ENCODE data around the gene SH2B2.
"Not testable (repeated sequence)": the region's sequence is repeated elsewhere in the genome, so short reads cannot be mapped to it uniquely, and the experiment has no call there.

SH2B2 gene

DNA sequence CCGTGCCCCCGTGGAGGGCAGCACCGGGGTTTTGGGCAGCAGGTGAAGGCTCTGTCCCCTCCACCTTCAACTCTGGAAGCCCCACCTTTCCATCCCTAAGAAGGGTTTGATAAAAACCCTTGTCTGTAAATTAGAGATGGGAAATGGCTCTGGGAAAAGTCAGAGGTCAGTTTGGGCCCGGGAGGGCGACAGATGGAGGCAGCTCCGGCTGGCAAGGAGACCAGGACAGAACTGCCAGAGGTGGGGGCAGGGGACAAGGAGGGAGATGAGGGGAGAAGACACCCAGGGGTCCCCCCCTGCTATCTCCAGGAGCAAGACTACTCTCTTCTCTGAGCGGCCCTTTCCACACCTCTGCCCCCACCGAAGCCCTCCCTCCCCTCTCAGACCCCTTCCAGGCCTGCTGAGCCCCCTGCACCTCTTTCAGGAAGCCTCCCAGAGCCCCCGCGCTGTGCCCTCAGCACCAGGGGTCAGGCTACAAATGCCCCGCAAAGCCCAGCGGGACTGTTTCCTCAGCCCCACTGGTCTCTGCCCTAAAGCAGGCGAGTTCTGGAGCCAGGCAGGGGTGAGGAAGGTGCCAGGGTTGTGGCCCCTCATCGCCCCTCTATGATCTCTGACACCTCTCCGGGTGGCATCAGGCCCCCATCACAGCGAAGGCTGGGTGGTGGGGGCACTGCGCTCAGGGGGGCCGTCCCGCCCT, 980 bp upstream of the SH2B2 start:
- FAIRE-seq (no peak), DNase-seq (ENCODE audit: low spot score) (no peak)

DNA sequence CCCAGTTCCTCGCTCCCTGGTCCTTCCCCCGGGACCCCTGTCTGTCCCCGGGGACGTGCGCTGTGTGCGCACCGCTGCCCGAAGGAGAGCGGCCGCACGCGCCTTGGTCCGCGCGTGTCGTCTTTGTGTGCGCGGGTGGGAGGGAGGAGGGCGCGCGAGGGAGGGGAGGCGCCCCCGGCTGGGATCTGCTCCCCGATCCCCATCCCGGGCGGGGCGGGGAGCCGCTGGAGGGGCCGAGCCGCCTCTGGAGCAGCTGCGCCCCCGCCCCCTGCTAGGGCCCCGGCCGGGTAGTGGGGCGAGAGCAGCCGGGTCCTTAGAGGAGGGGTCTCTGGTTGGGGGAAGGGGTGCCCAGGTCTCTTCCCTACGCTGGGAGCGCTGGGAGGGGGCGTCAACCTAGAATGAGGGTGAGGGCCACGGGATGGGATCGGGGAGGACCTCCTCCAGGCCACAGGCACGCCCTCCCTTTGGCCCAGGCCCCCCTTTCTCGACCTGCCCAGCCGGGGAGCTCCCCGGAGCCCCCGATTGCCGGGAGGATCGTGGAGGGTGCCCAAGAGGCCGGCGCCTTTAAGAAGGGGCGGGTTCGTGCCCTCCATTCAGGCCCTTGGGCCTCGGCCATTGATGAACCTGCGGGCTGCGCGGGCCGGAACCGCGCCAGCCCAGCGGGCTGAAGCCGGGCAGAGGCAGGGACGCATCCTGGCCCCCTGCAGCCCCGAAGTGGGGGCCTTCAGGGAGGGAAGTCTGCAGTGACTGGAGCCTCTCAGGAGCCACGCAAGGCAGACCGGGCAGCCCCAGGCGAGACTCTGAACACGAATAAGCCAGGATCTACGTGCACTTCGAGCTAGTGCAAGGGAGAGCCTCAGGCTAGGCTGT, 678 bp downstream of the SH2B2 start:
- no peak for FAIRE-seq
- no peak for DNase-seq (ENCODE audit: low spot score)

DNA sequence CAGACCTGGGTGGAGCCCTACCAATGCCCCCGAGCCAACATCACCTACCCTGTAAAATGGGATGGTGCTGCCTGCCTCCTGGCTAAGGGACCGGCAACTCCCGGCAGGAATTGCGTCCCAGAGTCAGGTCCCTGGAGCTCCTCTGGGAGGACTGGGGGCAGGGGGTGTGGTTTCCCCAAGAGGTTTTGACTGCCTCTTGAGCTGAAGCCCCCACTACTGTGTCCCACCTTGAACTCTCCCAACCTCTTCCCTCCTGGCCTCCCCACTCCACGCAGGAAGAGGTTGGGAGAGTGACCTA, 1.3 kb downstream of the SH2B2 start:
- no peak for DNase-seq (ENCODE audit: low spot score)
- FAIRE-seq, result no peak

DNA sequence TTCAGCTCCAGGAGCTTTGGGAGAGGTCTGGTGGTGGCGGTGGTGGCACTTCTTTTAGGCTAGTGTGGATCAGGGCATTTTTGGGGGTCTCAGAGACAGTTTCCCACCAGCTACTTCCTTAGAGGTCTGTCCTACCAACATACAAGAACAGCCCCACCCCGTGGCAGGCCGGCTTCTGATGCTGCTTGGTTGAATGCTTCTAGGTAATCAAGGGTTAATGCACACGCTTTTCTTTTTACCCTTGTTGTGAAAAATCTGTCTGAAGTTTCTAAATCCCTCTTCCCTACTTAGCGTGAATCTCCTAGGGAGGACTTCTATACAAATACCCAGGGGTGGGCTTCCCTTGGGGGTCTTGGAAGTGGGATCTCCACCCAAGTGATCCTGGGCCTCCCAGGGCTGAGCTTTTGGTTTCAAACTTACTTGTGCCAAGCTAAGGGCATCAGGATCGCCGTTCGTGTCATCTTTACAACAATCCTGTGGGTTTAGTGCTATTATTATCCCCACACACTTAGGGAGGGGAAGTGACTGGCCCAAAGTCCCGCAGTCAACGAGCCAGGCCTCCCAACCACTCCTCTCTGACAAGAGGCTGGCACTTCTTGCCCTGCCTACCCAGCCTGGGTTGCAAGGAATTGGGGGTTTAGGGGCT, 1.7 kb downstream of the SH2B2 start:
- FAIRE-seq (no peak), DNase-seq (ENCODE audit: low spot score) (no peak)

DNA sequence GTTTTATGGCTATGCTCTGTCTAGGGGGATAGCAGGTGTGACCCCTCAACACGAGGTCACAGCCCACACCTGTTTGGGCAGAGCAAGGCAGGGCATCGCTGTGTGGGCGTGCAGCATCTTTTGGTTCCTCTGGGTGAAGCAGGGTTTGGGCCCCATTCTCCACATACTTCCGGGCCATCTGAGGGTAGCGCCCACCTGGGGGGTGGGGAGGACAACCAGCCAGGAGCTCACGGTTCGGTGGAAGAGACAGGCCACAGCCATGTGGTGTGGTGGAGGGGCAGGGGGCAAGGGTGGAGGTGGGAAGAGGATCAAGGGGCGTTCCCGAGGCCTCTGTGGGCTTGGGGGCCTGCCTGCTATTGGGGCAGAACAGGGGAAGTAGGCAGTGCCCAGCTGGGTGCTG, 2.4 kb downstream of the SH2B2 start:
- FAIRE-seq, result no peak

DNA sequence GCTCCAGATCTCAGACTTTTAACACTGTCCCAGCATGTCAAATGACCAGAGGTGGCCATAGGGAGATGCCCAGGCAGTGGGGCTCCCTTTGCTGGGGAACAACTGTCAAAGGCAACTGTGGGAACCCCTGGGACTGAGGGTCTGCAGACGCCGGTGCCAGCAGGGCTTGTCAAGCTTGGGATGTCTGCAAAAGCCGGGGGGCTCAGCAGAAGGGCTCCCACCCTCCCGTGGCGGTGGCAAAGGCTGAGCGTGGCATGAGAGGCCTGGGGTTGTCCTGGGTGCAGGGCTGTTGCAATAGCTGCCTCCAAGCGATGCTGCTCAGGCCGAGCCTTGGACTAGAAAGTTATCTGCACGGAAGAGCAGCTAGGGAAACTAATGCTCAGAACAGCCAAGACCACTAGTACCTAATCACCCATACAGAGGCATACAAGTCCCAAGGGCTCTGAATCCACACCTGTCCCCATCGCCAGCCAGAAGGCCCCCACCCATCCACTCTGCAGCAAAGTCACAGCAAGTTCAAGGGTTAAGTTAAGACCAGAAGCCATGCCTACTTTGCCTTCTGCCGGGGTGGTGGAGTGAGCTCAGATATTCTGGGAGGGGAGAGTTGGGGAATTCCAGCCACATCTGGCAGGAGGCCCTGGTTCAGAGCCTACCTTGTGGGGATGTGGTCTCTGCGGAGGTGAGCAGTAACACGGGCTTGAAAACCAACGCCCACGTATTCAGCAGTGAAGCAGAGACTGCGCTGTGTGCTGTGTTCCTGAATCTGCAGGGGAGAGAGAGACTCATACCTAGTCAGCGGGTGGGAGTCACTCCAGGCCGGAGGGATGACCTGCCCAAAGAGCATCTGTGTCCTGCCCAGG, 4.6 kb downstream of the SH2B2 start:
- FAIRE-seq, result no peak
- DNase-seq (ENCODE audit: low spot score), result no peak

More for the DNA sequence above, 2.4 kb downstream of the SH2B2 start:
- no peak for DNase-seq (ENCODE audit: low spot score)

DNA sequence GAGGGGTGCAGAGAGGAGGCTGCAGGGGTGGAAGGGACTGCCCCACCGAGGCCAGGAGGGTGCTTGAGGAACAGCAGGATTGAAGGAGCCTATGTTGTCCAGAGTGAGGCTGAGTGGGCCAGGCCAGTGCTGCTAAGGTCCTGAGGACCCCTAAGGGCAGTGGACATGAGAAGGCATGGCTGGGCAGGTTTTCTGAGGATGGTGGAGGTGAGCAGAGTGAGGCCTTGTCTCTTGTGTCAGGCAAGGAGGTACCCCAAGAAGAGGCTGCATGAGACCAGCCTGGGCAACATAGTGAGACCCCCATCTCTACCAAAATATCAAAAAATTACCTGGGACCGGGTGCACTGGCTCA, 5.2 kb downstream of the SH2B2 start:
- no peak for FAIRE-seq
- no peak for DNase-seq (ENCODE audit: low spot score)

DNA sequence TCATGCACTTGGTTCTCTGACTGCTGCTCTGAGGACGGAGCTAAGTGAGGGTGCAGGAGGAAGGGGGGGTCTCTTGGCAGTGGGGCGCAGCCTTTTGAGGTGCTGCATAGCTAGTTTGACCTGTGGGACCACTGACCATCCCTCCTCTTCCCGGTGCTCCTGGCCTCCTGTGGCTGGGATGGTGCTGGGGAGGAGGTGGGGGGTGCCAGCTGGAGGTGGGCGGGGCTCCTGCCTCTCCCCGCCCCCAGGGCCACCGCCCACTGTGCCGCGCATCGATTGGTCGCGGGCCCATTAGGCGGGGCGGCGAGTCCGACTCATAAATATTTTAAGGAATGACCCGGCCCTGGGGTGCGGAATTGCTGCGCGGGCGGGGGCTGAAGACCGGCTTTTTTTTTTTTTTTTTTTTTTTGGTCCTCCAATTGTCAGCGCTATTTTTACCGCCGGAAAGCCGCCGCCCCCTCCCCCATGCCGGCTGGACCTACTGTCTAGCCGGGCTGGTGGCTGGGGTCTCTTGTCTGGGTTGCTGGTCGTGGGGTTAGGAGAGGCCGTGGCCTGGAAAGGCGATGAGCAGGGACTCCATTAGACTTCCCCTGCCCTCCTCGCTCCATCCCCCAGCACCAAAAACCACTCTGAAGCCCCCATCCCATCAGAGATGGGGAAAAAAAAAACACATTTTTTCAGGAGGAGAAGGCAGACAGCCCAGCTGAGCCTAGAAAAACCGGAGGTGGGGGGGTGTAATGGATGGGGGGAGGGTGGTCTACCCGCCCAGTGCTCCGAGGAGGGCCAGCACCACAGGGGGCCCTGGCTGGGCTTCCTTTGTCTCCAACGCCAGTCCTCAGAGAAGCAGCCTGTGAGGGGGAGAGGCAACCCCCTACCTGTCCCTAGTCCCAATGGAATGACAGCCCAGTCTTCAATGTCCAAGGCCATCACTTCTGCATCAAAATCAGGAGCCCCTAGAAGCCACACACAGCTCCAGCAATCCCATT, 6.4 kb downstream of the SH2B2 start:
- FAIRE-seq (no peak), DNase-seq (ENCODE audit: low spot score) (no peak)

DNA sequence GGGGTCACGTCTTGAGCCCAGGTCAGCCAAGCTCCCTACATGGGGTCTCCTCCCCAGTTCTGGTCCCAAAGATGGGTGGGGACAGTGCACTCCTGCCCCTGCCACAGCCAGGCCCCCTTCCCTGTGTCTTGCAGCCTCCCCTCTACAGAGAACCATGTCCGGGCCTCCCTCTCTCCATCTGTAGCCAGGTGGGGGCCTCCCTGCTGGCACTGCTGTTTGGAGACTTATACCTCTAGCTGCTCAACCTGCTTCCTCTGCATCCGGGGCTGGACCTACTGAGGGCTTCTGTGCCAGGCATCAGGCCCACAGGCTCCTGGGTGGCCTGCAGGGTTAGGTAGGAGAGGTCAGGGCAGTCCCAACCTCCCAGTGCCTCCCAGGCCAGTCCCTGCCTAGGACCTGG, 7.9 kb downstream of the SH2B2 start:
- DNase-seq (ENCODE audit: low spot score) (no peak), FAIRE-seq (no peak)

DNA sequence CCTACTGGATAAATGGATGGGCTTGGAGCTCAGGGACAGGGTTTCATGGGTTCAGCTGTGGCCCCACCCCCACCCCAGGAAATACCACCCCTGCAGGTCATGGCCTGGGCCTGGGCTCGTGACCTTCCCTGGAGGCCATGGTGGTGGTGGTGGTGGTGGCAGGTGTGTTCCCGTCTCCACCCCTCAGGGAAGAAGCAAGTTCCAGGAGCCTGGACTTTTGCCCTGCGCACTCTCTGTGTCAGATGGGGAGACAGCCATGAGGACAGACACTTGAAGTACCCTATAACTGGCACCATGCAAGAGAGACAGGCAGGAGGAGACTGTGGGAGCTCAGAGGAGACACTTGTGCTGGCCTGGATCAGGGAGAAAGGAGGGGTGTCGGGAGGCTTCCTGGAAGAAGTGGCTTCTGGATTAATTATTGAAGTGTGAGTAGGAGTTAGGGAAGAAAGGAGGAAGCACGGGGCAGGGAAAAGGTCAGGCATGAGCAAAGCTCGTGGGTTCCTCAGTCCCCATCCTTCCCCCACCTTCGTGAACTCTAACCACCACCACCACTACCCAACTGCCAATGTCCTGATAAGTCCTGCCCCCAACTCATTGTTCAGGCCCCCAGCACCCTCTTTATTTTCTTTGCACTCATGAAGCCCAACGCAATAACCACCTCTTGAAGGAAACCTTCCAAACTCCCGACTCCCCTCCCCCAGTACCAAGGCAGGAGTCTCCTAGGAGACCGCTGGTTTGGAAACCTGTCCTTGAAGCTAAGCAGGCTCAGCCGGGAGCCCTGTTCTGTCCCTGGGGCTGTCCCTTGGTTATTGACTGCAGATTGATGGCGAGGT, 8.9 kb downstream of the SH2B2 start:
- no peak for DNase-seq (ENCODE audit: low spot score)
- no peak for FAIRE-seq

DNA sequence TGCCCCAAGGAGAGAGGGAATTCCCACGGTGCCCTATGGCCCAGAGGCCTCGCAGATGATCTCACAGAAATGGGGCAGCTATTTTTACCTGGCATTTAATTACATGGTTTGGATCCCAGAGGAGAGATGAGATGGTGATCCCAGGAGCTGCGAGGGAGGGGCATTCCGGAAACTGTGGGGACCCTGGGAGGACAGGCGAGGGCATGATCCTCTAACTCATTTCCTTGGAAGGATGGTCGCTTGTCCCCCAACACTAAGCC, 9.4 kb downstream of the SH2B2 start:
- no peak for FAIRE-seq

DNA sequence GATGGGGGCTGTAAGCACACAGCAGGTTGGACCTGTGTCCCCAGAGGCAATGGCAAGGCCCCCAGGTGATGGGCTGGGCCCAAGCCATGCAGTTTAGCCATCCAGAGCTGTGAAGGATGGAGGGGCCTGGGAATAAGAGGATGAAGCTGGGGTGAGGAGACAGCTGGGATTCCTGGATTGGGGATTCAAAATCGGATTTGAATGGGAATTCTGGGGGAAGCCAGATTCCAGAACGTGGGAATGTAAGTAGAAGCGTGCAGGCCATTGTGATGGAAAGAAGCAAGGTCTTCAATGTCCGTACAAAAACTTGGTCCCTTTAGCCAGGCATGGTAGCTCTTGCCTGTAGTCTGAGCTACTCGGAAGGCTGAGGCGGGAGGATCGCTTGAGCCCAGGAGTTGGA, 9.8 kb downstream of the SH2B2 start:
- DNase-seq (ENCODE audit: low spot score), result no peak

More for the DNA sequence above, 9.4 kb downstream of the SH2B2 start:
- no peak for DNase-seq (ENCODE audit: low spot score)

DNA sequence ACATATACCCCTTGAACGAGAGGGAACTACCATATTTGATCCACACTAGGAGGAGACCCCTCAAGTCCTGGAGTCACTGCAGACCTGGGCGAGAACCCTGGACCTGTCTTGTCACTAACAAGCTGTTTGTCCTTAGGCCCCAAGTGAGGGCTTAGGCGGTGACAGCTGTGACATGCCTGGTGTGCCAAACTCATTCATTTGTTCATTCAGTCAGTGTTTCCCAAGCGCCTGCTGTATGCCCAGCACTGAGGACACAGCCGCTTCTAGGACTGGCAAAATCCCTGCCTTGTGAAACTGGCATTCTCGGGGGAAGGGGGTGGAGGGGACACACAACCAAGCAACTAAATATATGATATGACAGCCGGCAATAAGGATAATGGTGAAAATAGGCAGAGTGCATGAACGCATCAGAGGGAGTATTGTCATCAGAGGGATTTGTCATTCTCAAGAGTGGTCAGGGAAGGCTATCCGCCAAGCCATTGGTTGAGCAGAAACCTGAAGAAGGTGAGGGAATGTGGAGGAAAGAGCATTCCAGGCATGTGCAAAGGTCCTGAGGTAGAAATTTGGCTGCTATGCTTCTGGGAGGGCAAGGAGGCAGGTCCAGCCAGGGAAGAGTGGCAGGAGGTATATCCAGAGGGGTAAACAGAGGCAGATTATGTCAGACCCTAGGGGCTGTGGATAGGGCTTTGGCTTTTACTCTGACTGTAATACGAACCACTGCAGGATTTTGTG, 11.0 kb downstream of the SH2B2 start:
- FAIRE-seq, result no peak
- DNase-seq (ENCODE audit: low spot score), result no peak

More for the DNA sequence above, 9.8 kb downstream of the SH2B2 start:
- FAIRE-seq, result no peak

DNA sequence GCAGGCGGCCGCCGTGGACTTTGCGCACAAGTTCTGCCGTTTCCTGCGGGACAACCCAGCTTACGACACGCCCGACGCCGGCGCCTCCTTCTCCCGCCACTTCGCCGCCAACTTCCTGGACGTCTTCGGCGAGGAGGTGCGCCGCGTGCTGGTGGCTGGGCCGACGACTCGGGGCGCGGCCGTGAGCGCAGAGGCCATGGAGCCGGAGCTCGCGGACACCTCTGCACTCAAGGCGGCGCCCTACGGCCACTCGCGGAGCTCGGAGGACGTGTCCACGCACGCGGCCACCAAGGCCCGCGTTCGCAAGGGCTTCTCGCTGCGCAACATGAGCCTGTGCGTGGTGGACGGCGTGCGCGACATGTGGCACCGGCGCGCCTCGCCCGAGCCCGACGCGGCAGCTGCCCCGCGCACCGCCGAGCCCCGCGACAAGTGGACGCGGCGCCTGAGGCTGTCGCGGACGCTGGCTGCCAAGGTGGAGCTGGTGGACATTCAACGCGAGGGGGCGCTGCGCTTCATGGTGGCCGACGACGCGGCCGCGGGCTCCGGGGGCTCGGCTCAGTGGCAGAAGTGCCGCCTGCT, 14.1 kb downstream of the SH2B2 start:
- DNase-seq (ENCODE audit: low spot score), result no peak

DNA sequence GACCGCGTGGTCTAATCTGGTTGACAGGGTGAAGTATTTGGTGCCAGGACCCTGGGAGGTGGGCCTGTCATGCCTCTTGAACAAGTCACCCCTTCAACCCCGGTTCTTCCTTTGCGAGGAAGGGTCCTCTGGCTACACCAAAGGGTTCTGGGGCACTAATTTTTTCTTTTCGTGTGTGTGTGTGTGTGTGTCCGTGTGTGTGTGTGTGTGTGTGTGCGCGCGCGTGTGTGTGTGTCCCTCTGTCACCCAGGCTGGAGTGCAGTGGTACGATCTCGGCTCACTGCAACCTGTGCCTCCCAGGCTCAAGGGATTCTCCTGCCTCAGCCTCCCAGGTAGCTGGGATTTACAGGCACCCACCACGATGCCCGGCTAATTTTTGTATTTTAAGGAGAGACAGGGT, 14.7 kb downstream of the SH2B2 start:
- FAIRE-seq; DNase-seq (ENCODE audit: low spot score): not testable (repeated sequence)

More for the DNA sequence above, 14.1 kb downstream of the SH2B2 start:
- FAIRE-seq, result no peak

DNA sequence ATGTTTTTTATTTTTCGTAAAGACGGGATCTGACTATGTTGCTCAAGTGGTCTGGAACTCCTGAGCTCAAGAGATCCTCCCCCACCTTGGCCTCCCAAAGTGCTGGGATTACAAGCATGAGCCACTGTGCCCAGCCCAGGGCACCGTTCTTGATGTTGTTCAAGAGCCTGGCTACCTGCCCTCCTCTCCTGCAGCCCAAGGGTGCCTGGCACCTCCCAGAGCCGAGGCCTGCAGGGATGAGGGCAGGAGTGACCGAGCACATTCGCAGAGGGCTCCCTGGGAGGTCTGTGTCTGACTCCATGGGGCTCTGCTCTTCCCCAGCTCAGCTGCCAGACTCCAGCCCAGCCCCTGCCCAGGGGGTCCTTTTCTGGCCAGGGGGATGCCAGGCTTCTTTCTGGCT, 15.4 kb downstream of the SH2B2 start:
- DNase-seq (ENCODE audit: low spot score), result no peak
- no peak for FAIRE-seq

DNA sequence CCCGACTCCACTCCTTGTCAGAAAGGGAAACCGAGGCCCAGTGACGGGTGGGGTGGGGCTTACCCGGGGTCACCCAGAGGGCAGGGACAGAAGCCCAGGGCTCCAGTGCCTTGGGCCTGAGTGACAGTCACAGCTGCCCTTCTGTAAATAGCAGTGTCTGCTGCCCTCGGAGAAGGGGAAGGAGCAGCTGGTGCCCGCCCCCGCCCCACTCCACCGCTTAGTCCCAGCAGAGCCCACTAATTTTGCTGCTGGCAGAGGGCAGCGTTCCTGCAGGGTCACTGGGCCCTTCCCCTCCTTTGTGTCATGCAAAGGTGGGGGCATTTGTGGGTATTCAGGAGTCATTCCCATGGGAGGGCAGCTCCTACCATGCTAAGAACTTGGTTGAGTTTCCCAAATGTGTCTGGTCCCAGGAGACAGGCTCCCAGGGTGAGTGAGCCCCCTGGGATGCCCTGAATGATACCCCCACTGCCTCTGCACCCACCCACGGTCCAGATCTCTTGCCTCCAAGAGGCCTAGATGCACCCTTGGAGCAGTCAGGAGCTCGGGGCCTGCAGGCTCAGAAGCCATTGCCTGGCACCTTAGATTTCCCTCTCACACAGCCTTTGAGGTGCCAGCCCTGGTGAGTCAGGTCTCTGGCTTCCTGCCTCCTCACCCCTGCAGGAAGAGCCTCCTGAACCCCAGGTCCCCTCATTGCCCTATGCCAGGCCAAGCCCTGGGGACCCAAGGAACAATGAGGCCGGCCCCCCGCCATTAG, 17.2 kb downstream of the SH2B2 start:
- no peak for DNase-seq (ENCODE audit: low spot score)
- FAIRE-seq, result no peak

DNA sequence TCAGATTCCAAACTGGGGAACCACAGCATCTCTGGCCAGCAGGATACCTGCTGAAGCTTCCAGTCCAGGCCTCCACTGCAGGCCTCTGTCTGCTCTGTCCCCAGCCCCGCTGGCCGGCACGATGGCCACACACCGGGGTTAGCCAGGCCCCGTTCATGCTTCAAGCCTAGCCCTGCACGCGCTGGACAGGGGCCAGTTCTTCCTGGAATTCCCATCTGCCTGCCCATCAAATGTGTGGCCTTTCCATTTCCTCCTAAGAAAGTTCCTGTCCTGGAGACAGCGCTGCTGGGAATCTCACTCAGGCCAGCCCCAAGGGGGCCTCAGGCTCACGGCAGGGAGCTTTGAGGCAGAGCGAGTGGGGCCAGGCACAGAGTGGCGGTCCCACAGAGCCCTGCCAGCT, 18.0 kb downstream of the SH2B2 start:
- DNase-seq (ENCODE audit: low spot score) (no peak), FAIRE-seq (no peak)
